Esophagus muscularis mucosa (tissue), 4 donors: ENCODE data around the gene LEKR1. TPM values are rescaled to one million over a fixed set of nuclear protein-coding genes. Genes with fewer than 3 reads are reported as not detected.
A peak's percentile ranks its signal among the peaks of the same experiment; 100 is the strongest.

ENCODE experiments used
- DNase-seq: peaks from one replicate; pipeline ENCODE4 v3.0.0-alpha.2; 2017; ENCODE audit errors: extremely low spot score
- H3K27ac ChIP-seq, 4 donors: fragments of 200-600 bp; sonication (generic); replicated peaks in 1 of 4; 1 replicate in 3 of 4; 2 replicates in 1 of 4; pipeline ENCODE4 v1.5.1; 2016 to 2019; ENCODE audit warnings: mild to moderate bottlenecking in 1 of 4
- H3K27me3 ChIP-seq, 4 donors: fragments of 200-600 bp; sonication (generic); one replicate each; pipeline versions ENCODE4 v1.5.1 to v1.6.0; 2016 to 2019
- H3K36me3 ChIP-seq, 4 donors: fragments of 200-600 bp; sonication (generic); one replicate each; pipeline ENCODE4 v1.5.1; 2016 to 2019
- H3K4me1 ChIP-seq, 4 donors: fragments of 200-600 bp; sonication (generic); one replicate each; pipeline ENCODE4 v1.5.1; 2016 to 2019
- H3K4me3 ChIP-seq, 4 donors: fragments of 200-600 bp; sonication (generic); 1 replicate in 2 of 4; 2 replicates in 2 of 4; pipeline ENCODE4 v1.5.1; 2016 to 2019; ENCODE audit warnings: mild to moderate bottlenecking in 4 of 4, moderate library complexity in 1 of 4
- H3K9me3 ChIP-seq, 4 donors: fragments of 200-600 bp; sonication (generic); 1 replicate in 3 of 4; 2 replicates in 1 of 4; pipeline ENCODE4 v1.5.1; 2016 to 2019
- CTCF ChIP-seq, 3 experiments: fragments of 200-600 bp in 2 of 3; fragments of 450-650 bp in 1 of 3; sonication (generic) in 2 of 3; IDR thresholded peaks; one replicate each; pipeline ENCODE4 v1.5.1; 2017 to 2019; ENCODE audit warnings: antibody characterized with exemption in 3 of 3, mild to moderate bottlenecking in 2 of 3, moderate library complexity in 1 of 3
- EP300 ChIP-seq: sonication (generic); formaldehyde crosslinking; IDR thresholded peaks from one replicate; pipeline ENCODE4 v1.6.1; 2017; ENCODE audit warnings: antibody characterized with exemption
- POLR2A ChIP-seq: fragments of 450-650 bp; IDR thresholded peaks from one replicate; pipeline ENCODE4 v1.6.1; 2017; ENCODE audit warnings: antibody characterized with exemption, moderate library complexity, mild to moderate bottlenecking, low read depth
- POLR2AphosphoS5 ChIP-seq, 2 donors: sonication (generic); formaldehyde crosslinking; IDR thresholded peaks; one replicate each; pipeline ENCODE4 v1.6.1; 2017; ENCODE audit warnings: antibody characterized with exemption in 2 of 2
- WGBS: methylation state at CpG from one replicate; pipeline ENCODE4 v1.1.5; 2018; 5-methylcytosine and 5-hydroxymethylcytosine counted together
- intact Hi-C: fragments of 100-400 bp; cut with DNase I; formaldehyde crosslinking; loops from one replicate; pipeline ENCODE4 v1.15.1; 2023
- total RNA-seq, 4 donors: library from RNA; depleted of rRNA; stranded (reverse); fragments of >200 nt; gene quantifications; one replicate each; pipeline versions ENCODE4 v1.1.0 to v1.2.1, GENCODE V29; 2016

The LEKR1 gene
- total RNA-seq, 4 donors from 2014 or later = 0.11 to 1.2 (median 0.33) TPM; not detected in 1

- TF ChIP-seq POLR2A = no peak
- no peak for TF ChIP-seq CTCF (IDR thresholded peaks at IDR 0.05)
- TF ChIP-seq EP300 = no peak
- no peaks in the 10 kb centered on the region for H3K9me3 ChIP-seq
- 69% methylated on average over 2 of the region's 2 CpGs for WGBS
- intact Hi-C loops = no loop called here
- no peak overlapping the region for H3K27ac ChIP-seq
- no peak for DNase-seq
- H3K4me1 ChIP-seq = peaks cover 0 to 2% (median under 1%) of the 10 kb centered on the region in 4 donors
- H3K27me3 ChIP-seq = no peaks in the 10 kb centered on the region
- no peak overlapping the region for H3K4me3 ChIP-seq
- no peaks in the 10 kb centered on the region for H3K36me3 ChIP-seq
These were observed 232.4 kb downstream of the LEKR1 start for GRCh38 chr3:157058392-157059071.

- H3K9me3 ChIP-seq = no peaks in the 10 kb centered on the region
- no peak for TF ChIP-seq EP300
- TF ChIP-seq CTCF (IDR thresholded peaks at IDR 0.05) = no peak
- TF ChIP-seq POLR2A = no peak
- TF ChIP-seq POLR2AphosphoS5 (IDR thresholded peaks at IDR 0.05) = no peak
- no peak for DNase-seq
- WGBS = 93% methylated on average over 1 of the region's 1 CpG
- H3K36me3 ChIP-seq = no peaks in the 10 kb centered on the region
- H3K27ac ChIP-seq = no peak overlapping the region
- no peak overlapping the region for H3K4me3 ChIP-seq
- H3K4me1 ChIP-seq = peaks cover 0 to 9% (median 7%) of the 10 kb centered on the region in 4 donors
- H3K27me3 ChIP-seq = no peaks in the 10 kb centered on the region
- intact Hi-C loops = no loop called here
These were observed 233.0 kb downstream of the LEKR1 start for GRCh38 chr3:157059181-157059580.

GRCh38 chr3:157059661-157060060 lies 233.5 kb downstream of the LEKR1 start:
- H3K4me1 ChIP-seq = peaks cover 0 to 14% (median 7%) of the 10 kb centered on the region in 4 donors
- no peaks in the 10 kb centered on the region for H3K9me3 ChIP-seq
- DNase-seq = no peak
- TF ChIP-seq POLR2A = no peak
- TF ChIP-seq EP300 = no peak
- TF ChIP-seq CTCF (IDR thresholded peaks at IDR 0.05) = no peak
- TF ChIP-seq POLR2AphosphoS5 (IDR thresholded peaks at IDR 0.05) = no peak
- H3K27me3 ChIP-seq = no peaks in the 10 kb centered on the region
- H3K27ac ChIP-seq = no peak overlapping the region
- H3K36me3 ChIP-seq = no peaks in the 10 kb centered on the region
- intact Hi-C loops = no loop called here
- no peak overlapping the region for H3K4me3 ChIP-seq

GRCh38 chr3:157061265-157061664 lies 235.1 kb downstream of the LEKR1 start:
- no peak for DNase-seq
- TF ChIP-seq POLR2A (no peak), POLR2AphosphoS5 (IDR thresholded peaks at IDR 0.05) (no peak), CTCF (IDR thresholded peaks at IDR 0.05) (no peak), EP300 (no peak)
- Histone ChIP-seq H3K36me3 (no peaks in the 10 kb centered on the region), H3K4me1 (peaks cover 0 to 14% (median 9%) of the 10 kb centered on the region in 4 donors), H3K4me3 (no peak overlapping the region), H3K27me3 (no peaks in the 10 kb centered on the region), H3K27ac (no peak overlapping the region), H3K9me3 (no peaks in the 10 kb centered on the region)
- intact Hi-C loops = no loop called here
- WGBS = 72% methylated on average over 1 of the region's 1 CpG

GRCh38 chr3:157063469-157063868 lies 237.3 kb downstream of the LEKR1 start:
- intact Hi-C loops = no loop called here
- peak; percentile 53 for DNase-seq
- H3K9me3 ChIP-seq = no peaks in the 10 kb centered on the region
- H3K27ac ChIP-seq = no peak overlapping the region
- no peaks in the 10 kb centered on the region for H3K36me3 ChIP-seq
- H3K4me1 ChIP-seq = peaks cover 0 to 22% (median 13%) of the 10 kb centered on the region in 4 donors
- 74% methylated on average over 5 of the region's 5 CpGs for whole genome bisulfite sequencing
- no peak overlapping the region for H3K4me3 ChIP-seq
- no peaks in the 10 kb centered on the region for H3K27me3 ChIP-seq
- TF ChIP-seq POLR2A = no peak
- TF ChIP-seq CTCF (IDR thresholded peaks at IDR 0.05) = no peak
- TF ChIP-seq EP300 = no peak
- no peak for TF ChIP-seq POLR2AphosphoS5 (IDR thresholded peaks at IDR 0.05)
